GM12873 (cell line): Measurements from ENCODE around the gene FOXO6.

Source experiments
- CTCF ChIP-seq: IDR thresholded peaks from 2 replicates; pipeline ENCODE4 v1.5.1; 2012; ENCODE audit warnings: low read depth, mild to moderate bottlenecking, moderate library complexity, low read length, control low read depth; ENCODE audit not compliant: insufficient read depth; ENCODE audit errors: missing control alignments

FOXO6 gene

DNA sequence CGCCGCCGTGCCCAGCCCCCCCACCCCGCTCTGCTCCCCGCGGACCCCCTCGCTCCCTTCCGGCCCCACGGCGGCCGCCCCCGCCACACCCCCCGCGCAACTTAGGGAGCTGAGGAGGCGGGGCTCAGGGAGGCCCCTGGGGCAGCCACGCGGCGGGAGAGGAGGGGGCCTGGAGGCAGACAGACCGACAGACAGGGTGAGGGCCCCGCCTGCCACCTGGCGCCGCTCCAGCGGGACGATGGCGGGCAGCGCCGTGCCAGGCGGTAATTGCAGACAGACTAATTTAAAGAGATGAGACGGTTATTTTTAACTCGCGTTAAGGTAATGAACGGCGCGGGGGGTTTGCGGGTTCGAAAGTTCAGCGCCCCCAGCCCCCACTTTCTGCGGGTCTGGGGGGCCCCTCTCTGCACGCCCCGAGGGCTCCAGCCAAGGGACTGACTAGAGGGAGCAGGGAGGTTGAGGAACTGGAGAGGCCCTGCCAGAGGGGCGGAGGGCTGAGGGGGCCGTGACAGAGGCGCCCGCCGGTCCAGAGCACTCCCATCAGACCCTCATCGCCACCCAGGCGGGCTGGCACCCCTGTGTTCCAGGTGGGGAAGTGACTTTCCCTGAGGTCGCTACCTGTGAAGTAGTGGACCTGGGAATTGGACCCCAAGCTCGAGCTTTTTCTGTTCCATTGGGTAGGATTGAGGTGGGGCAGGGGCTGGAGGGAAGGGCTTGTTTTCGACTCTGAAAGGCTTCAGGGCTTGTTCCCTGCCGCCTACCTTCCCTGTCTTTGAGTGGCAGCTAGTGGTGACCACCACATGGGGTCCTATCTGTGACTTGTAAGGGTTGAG is 5.4 kb downstream of the FOXO6 start:
- TF ChIP-seq CTCF, result no peak

- TF ChIP-seq CTCF, result no peak
These were observed 6.0 kb downstream of the FOXO6 start for GRCh38 chr1:41367288-41367642.

DNA sequence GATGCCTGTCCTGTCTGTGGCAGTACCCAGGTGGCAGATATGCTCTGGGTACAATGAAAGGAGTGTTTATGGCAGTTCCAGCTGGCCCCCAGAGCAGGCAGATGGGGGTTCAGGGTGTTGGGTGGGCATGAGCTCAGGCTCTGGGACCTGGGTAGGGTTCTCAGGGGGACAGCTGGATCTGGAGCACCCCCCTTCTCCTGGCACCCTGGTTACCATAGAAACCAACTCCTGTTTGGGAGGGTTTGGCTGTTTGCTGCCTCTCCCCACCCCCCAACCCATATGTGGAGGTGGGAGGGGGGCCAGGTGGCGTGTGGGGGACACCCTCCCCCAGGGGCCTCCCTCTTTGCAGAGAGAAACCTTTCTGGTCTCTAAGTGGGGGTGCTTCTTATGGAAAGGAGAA is 7.1 kb downstream of the FOXO6 start:
- TF ChIP-seq CTCF, result no peak

GRCh38 chr1:41368801-41369200 is 7.6 kb downstream of the FOXO6 start:
- no peak for TF ChIP-seq CTCF

- no peak for TF ChIP-seq CTCF
These were observed 8.3 kb downstream of the FOXO6 start for GRCh38 chr1:41369531-41369930.

GRCh38 chr1:41370225-41370624 is 9.0 kb downstream of the FOXO6 start:
- TF ChIP-seq CTCF, result no peak

GRCh38 chr1:41370756-41371420 is 9.7 kb downstream of the FOXO6 start:
- no peak for TF ChIP-seq CTCF
